Measurements from ENCODE around the gene CDNF.

The CDNF gene

GRCh38 chr10:14858338-14858960, 20.6 kb upstream of the CDNF start:
- H3K4me3 ChIP-seq (ENCODE audit: low read depth, low read length), result no peak overlapping the region
- no peak for TF ChIP-seq CTCF (IDR thresholded peaks at IDR 0.05; ENCODE audit: borderline replicate concordance, insufficient read depth, low read depth, low read length)

- no peak for TF ChIP-seq CTCF (IDR thresholded peaks at IDR 0.05; ENCODE audit: borderline replicate concordance, insufficient read depth, low read depth, low read length)
Observed at GRCh38 chr10:14855453-14855852, 17.6 kb upstream of the CDNF start.

GRCh38 chr10:14852236-14852635, 14.4 kb upstream of the CDNF start:
- no peak for TF ChIP-seq CTCF (IDR thresholded peaks at IDR 0.05; ENCODE audit: borderline replicate concordance, insufficient read depth, low read depth, low read length)
- H3K4me3 ChIP-seq (ENCODE audit: low read depth, low read length), result no peak overlapping the region

More at GRCh38 chr10:14855453-14855852, 17.6 kb upstream of the CDNF start:
- no peak overlapping the region for H3K4me3 ChIP-seq (ENCODE audit: low read depth, low read length)

GRCh38 chr10:14844948-14845347, 7.1 kb upstream of the CDNF start:
- H3K4me3 ChIP-seq (ENCODE audit: low read depth, low read length), result no peak overlapping the region
- no peak for TF ChIP-seq CTCF (IDR thresholded peaks at IDR 0.05; ENCODE audit: borderline replicate concordance, insufficient read depth, low read depth, low read length)

GRCh38 chr10:14843327-14843988, 5.6 kb upstream of the CDNF start:
- no peak for TF ChIP-seq CTCF (IDR thresholded peaks at IDR 0.05; ENCODE audit: borderline replicate concordance, insufficient read depth, low read depth, low read length)
- no peak overlapping the region for H3K4me3 ChIP-seq (ENCODE audit: low read depth, low read length)

GRCh38 chr10:14840178-14840577, 2.3 kb upstream of the CDNF start:
- no peak for TF ChIP-seq CTCF (IDR thresholded peaks at IDR 0.05; ENCODE audit: borderline replicate concordance, insufficient read depth, low read depth, low read length)
- no peak overlapping the region for H3K4me3 ChIP-seq (ENCODE audit: low read depth, low read length)

GRCh38 chr10:14839305-14839695, 1.5 kb upstream of the CDNF start:
- TF ChIP-seq CTCF (IDR thresholded peaks at IDR 0.05; ENCODE audit: borderline replicate concordance, insufficient read depth, low read depth, low read length), result no peak
- peak overlapping the region; percentile 100 for H3K4me3 ChIP-seq (ENCODE audit: low read depth, low read length)

Data from GM12875 (cell line).